GM19455 (cell line): ENCODE data around the gene LCA5.
A peak's percentile ranks its signal among the peaks of the same experiment; 100 is the strongest.
"Not testable (repeated sequence)": the region's sequence is repeated elsewhere in the genome, so short reads cannot be mapped to it uniquely, and the experiment has no call there.

Experiments used
- ATAC-seq: cut with Tn5 transposase; IDR thresholded peaks from one replicate; pipeline ENCODE4 v1.9.1; 2021; ENCODE audit not compliant: unreplicated experiment

Gene LCA5

DNA sequence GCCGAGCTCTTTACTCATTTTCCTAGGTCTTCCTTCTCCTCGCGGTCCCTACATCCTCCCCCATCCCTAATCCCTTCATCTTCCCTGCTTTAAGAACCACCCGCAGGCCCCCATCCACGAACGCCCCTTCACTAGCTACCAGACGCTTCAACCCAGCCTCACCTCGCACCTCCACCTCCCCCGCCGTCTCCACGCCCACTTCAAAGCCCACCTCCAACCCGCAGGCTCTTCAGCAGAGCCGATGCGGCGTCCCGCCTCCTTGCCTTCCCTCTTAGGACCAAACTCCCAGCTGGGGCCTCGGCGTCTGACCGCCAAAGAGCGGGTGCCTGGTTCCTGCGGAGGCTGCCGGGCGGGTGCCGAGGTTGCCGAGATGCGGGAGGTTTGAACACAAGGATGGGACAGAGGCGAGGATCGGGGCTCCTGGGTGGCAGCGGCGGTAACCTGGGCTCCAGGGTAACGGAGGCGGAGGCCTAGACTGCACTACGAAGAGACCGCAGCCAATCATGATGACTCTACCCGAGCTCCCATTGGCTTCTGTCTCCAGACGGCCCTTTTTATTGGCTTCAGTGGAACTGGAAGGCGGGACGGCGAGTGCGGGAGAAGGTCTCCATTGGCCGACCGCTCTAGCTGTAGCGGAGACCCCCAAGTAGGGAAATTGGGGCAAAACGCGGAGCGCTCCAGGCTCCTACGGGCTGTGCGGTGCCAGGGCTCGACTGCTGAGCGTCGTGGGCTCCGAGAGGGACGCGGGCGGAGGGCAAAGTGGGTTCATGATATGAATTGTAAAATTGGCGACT lies at the start of gene LCA5:
Gene LCA5 (minus strand): TSS at position 477 of the 794 bp plus-strand sequence. CDS start 18,536 bp downstream, outside the sequence.
- peak; percentile 100 for ATAC-seq

DNA sequence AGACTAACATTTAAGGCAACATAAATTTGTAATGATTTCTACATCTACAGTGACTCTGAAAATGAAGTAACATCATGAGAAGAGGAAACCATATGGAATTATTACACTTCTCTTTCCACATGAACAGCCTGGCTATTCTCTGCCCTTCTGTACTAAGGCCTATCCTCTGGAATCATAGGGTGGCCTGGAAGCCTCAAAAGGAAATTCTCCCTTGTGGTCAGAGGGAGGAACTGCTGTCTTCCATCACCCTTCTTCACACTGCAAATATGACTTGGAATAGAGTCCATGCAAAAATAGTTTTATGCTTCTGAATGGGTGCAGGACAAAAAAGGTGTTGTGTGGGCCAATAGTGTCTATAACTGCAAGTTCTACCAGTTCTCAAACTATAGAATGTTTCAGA lies 49.3 kb upstream of the LCA5 start:
- no peak for ATAC-seq

DNA sequence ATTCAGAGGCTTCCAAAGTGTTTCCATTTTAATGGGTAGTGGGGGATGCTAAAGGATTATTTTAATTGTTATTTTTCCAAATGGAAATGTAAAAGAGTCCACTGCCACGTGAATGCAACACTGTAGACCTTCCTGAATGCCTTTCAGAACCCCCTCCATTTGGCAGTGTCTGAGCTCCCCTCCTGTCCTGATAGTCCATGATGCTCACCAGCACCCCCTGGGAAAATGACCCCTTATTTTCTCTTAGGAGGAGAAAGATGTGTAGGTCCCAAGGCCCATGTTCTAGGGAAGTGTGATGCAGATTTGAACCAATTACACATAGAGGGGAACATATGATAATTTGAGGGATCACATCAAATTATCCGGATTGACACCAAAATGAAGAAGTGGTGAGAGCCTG lies 47.1 kb upstream of the LCA5 start:
- no peak for ATAC-seq

DNA sequence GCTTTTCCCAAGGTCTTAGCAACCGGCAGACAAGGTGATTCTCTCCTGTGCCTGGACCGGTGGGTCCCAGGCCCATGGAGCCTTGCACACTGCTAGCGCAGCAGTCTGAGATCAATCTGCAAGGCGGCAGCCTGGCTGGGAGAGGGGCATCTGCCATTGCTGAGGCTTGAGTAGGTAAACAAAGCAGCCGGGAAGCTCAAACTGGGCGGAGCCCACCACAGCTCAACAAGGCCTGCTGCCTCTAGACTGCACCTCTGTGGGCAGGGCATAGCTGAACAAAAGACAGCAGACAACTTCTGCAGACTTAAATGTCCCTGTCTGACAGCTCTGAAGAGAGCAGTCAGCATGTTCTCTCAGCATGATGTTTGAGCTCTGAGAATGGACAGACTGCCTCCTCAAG lies 40.7 kb upstream of the LCA5 start:
- not testable (repeated sequence) for ATAC-seq

DNA sequence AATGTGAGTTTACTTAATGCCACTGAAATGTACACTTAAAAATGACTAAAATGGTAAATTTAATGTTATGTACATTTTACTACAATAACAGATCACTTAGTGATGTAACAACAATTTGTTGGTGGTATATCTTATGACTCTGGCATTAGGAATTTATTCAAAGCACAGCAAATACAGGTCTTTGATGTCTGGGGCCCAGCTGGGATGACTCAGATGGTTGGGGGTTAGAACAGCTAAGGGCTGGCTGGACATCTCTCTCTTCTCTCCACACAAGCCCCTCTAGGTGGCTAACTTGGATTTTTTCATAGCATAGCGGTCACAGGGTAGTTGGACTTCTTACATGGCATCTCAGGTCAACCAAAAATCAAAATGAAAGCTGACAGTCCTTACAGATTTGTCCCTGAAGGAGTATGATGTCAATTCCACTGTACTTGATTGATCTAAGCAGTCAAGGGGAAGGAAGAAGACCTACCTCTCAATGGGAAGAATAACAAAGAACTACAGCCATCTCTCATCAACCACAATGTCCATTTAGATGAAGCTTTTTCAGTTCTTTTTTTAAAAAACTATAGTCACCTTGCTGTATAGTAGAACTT lies 37.5 kb upstream of the LCA5 start:
- ATAC-seq = no peak

DNA sequence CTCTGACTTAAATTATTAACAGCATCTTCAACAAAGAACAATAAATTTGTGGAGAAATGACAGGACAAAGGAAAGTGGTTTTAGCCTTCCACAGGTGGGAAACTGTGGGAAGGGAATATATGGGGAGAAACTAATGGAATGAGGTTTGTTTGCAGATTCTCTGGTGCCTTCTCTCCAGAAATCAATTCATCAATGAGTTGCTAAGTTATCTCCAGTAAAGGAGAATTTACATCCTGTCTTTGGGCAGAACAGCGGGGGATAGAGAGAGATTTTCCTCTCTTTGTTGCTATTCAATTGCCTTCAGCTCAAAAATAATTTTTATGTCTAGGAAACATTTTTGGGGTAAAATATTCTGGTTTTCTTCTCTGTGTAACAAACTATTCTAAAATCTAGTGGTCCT lies 36.9 kb upstream of the LCA5 start:
- no peak for ATAC-seq

DNA sequence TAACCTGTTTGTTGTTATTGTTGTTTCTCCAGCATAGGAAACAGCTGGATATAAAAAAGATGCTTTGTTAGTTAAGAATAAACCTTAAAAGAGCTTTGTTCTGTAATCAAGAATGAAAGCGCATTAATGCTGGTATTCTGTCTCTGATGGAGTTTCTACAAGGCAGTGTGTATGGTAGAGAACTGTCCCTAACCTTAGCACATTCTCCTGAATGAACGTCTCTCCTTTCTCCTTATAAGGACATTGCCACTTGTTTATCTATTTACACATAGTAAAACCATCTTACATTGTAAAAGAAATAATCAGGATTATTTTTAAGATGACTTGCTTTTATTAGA lies 33.8 kb upstream of the LCA5 start:
- ATAC-seq = no peak

DNA sequence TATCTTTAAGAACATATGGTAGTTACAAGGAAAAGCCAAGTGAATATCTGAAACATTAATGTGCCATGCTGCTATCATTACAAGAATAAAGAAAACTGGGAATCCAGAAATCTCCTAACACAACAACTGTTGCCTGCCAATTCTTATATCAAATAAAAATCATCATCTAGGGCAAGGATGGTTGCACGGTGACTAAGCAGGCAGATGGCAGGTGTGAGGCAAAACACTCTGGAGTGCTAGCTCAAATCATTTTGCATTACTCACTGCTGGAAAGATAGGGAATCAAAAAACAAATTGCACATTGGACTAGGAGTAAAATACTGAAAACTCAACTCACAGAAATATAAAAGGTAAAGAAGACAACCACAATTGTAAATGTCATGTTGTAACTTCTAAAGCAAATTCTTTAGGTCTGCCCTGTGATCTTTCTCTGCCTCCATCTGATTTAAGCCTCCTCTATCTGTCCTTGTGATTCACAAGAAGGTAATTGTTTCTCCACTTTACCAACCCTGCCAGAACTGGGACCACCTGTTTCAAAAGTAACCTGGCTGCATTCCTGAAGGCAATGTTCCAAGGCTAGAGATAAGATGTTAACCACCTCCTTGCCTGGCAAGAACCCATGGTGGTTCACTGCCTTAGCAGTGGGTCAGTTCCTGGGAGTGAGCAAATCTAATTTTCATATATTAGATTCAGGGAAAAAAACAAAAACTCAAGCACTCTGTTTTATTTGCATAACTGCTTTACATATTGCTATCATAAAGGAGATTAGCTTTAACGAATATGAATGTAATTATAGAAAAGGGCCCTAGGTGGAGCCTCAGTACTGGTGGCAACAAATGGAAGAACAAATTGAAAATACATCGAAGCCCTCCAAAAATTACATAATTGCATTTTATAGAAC lies 33.1 kb upstream of the LCA5 start:
- ATAC-seq = peak; percentile 89

DNA sequence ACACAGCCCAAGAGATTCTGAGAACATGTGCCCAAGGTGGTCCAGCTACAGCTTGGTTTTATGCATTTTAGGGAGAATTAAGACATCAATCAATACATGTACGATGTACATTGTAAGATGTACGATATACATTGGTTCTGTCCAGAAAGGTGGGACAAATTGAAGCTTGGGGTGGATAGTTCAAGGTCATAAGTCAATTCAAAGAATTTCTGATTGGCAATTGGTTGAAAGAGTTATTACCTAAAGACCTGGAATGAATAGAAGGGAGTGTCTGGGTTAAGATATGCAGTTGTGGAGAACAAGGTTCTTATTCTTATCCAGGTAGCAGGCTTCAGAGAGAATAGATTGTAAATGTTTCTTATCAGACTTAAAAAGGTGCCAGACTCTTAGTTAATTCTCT lies 31.8 kb upstream of the LCA5 start:
- ATAC-seq = no peak

DNA sequence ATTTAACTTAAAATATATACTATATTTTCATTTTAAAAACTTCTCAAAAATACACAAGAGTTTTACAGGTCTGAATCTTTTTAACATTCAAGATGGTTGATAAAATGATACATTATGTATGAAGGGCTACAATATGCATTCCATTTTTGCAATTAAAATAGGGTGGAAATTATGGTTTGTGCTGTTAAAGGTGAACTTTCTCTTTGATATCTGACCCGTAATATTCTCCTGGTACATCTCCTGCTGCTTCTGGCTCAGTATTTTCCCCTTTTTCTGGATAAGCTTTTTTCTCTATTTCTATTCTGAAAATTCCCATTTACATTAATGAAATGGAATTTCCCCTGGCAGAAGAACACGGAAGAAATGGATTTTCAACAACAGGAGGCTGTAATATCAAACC lies 27.4 kb upstream of the LCA5 start:
- ATAC-seq = no peak

DNA sequence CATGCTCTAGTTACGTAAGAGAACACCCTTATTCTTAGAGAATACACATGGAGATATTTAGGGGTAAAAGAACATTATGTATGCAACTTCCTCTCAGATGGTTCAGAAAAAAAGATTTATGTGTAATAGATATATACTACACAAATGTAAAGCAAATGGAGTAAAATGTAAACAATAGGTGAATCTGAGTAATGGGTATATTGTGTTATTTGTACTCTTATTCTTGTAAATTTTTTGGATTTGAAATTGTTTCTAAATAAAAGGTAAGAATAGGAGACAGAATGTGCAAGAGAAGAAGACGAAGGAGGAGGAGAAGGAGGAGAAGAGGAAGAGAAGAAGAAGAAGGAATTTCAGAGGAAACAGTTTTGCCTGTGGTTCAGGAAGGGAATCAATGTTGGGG lies 22.5 kb upstream of the LCA5 start:
- ATAC-seq = no peak

DNA sequence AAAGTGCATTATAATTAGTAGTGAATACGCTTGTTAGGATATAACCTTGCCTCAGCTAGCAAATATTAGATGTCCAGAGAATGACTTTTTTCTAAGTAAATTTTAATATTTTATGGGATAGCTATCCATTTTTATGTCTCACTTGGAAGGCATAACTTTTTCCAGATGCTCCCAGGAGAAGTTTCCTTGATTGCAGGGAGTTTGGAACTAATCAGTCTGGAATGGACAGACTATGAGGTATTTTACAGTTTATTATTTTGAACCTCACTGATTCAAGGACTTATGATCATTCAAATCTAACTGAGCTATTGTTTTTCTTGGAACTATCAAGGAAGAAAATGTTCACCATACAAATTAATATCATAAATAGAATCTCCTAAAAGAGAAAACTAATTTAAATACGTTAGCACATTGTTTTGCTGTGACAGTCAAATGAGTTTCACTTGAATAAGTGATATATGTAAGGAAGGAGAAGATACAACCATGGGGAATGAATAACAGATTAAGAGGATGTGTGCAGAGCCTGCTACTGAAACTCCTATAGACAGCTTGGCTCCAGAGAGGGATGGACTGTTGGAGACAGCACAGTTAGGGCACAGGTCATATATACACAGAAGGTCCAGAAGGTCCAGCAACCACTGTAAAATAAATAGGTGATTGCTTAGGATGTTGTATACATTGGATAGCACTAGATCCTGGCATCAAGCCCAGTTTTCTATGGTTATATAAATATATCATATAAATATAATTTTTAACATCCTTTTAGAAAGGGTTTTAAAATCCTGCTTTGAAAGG lies 20.6 kb upstream of the LCA5 start:
- no peak for ATAC-seq

DNA sequence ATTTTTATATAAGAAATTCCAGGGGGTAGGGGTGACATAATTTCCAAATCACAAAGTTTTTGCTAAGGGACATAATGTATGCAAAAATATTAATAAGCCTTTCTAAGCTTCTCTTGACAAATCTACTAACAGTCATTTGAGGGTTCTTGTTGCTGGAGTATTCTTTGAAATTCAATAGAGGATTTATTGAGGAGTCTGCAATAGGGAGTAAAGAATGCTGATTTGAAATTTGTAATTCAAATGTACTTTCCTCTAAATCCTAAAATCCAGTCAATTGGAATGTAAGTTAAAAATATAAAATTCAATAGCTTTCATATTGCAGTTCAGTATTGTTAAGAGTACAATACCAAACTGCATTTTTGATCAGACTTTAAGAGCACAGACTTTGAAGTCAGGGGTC lies 17.1 kb upstream of the LCA5 start:
- no peak for ATAC-seq

DNA sequence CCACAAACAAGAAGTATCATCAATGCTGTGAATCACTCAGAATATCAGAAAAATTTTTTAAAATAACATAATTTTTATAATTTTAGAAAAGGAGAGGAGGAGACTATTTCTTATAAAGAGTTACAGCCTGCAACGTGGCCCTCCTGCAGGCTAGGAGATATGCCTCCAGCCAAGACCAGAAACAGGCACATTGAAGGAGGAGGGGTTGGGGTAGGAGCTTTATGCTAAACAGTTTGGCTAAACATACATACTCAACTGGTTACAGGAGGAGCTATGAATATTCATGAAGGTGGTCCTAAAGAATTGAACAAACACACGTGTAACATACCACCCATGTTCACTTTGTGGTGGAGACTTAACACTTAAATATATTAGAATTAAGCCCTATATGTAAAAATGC lies 14.2 kb upstream of the LCA5 start:
- ATAC-seq = no peak

DNA sequence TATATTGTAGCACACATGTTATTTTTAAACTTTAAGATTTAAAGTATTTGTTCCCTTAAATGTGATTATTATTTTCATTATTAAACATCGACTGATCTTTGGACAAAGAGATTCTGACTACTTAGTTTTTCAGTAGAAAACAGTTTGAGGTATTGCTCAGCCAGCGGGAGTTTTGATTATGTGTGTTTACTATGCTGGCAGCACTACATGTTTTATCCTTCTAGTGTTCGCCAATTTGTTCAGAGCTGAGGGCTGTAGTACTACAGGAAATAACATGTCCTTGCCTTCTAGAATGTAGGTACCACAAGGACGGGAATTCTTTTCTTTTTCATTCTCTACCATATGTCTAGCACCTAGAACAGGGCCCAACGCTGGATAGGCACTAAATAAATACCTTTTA lies 11.1 kb upstream of the LCA5 start:
- ATAC-seq = no peak

DNA sequence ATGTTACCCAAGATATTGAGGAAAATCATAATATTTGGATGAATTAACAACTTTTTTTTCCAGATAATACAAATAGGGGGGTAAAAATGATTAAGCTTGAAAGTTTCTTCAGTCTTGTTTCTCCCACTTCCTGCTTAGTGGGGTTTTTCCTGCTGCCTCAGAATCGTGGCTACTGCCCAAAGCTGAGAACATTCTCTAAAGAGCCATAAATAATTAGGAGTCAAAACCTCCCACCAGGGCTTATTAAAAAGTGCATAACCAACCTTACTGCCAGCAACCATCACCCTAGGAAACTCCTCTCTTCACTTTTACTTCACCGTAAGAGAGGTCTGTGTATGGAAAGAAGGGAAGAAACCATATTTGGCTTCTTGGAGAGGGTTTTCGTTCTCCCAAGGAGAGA lies 9.0 kb upstream of the LCA5 start:
- ATAC-seq = no peak

DNA sequence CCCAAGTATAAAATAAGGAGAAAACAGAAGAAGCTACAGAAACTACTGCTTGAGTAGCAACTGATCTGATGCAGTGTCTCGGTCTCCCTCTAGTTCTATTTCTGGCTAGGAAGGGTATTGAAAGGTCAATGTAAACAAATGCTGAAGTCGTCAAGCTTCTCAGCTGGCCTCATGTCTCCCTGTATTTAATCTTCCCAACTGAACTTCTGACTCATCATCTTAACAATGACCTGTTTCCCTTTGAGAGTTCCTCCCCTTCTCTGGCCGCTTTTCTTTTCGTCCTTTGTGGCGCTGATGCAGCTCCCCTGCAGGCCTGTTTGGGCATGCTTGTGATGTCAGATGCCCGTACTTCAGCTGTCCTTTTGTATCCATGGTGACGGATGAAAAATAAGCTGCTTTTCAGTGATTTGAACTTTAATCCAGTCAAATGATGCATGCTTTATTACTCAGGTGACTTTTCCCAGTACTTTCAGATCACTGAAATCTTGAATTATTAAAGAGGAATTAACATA lies 7.8 kb upstream of the LCA5 start:
- peak; percentile 84 for ATAC-seq

DNA sequence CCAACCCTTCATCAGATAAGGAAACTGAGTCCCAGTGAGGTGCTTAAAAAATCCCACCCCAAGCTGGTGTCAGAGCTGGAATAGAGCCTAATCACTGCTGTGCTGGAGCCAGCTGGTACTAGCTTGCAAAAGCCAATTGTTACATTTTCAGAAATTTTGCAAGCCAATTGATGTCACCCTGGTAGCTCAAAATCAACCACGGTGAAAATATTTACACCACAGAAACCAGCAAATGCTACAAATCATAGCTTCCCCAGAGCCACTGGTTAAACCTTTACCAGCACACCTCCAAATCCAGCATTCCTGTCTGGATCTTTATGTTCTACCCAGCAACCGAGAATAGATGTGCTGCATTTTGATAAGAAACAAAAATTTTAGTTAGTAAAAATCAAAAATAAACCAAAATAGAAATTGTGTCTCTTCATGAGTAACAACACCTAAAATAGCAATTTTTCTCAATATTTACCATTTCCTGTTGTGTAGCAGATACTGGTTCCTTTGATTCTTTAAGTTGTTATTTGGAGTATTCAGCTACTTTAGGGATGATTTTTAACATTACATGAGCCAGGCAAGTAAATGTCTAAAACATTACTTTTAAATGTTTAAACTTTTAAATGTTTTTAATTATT lies 7.2 kb upstream of the LCA5 start:
- ATAC-seq = peak; percentile 57

DNA sequence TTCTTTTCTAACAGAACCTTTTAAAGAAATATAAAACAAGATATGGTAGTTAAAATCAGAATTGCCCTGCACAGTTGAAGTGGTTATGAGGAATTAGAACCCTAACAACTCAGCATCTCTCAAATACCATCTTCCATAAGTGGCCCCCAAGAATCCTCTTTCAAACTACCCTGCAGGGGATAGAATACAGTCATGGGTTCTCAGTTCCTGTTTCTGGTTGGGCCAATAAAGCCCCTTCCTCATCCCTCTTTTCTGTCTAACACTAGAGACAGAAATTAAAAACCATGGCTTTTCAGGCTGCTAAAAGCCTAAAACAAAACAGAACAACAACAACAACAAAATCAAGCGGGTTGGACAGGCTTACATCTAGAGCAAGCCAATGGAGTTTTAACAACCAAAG lies 6.7 kb upstream of the LCA5 start:
- ATAC-seq = peak; percentile 11

DNA sequence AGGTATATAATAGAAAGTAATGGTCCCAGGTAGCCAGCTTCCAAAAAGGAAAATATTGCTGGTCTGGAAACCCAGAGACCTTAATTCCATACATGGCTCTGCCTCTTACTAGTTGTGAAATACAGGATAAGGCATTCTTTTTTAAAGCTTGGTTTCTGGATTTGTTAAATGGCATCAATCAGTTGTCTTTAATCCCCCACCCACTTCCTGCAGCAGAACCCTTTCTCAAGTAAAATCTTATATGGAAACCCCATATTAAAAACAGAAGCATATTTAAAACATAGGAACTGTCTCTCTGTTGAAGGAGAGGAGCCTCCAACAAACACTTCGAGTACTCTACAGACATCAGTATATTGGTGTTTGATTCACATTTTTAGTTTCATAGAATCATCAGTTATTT lies 6.2 kb upstream of the LCA5 start:
- no peak for ATAC-seq
